Measurements from ENCODE around the gene ENPP1. TPM values are rescaled to one million over a fixed set of nuclear protein-coding genes. Genes with fewer than 3 reads are reported as not detected.

Gene ENPP1
- total and polyA plus RNA-seq, 9 of the 15 experiments (the other 6 are each of a cell fraction or from before 2014, with no cell fraction given) = 0.03 to 0.56 (median 0.14) TPM

- POLR2A ChIA-PET = no interaction called here
- no peaks in the 10 kb centered on the region for H3K36me3 ChIP-seq (ENCODE audit: control insufficient read depth, insufficient read depth, low read length)
- no peak overlapping the region for H3K9ac ChIP-seq (ENCODE audit: insufficient read depth in 1 of 2, low read depth in 2 of 2, low read length in 2 of 2)
- FAIRE-seq (no peak), DNase-seq (ENCODE audit: extremely low read depth in 1 of 4, low spot score in 3 of 4) (no peak), ATAC-seq (no peak)
- H3K4me2 ChIP-seq (ENCODE audit: insufficient read depth, low read length) = no peak overlapping the region
- H3K4me1 ChIP-seq (replicated peaks in 1 of 2; ENCODE audit: control insufficient read depth in 2 of 2, insufficient read depth in 2 of 2, low read length in 2 of 2) = no peaks in the 10 kb centered on the region
- 3% methylated on average over 4 of the region's 4 CpGs for WGBS (ENCODE audit: insufficient coverage, low coverage, missing lambda C conversion rate)
- no peak overlapping the region for H3K4me3 ChIP-seq
- intact Hi-C loops (cut with micrococcal nuclease) (no loop called here), in situ Hi-C loops (cut with MboI) (no loop called here)
- CTCF ChIA-PET (ENCODE audit: low intra/inter-chr PET ratio) = no interaction called here
- no peak overlapping the region for H3K27ac ChIP-seq (ENCODE audit: extremely low read depth, low read depth, low read length)
- H3K9me3 ChIP-seq (replicated peaks; ENCODE audit: control insufficient read depth, insufficient read depth, low read depth, low read length) = no peaks in the 10 kb centered on the region
- no TSS peak for BruUV-seq (replicated peaks)
- H3K9me1 ChIP-seq (ENCODE audit: control insufficient read depth, insufficient read depth, low read length) = no peaks in the 10 kb centered on the region
- H3K79me2 ChIP-seq (ENCODE audit: control insufficient read depth, insufficient read depth, low read length) = no peaks in the 10 kb centered on the region
- no peaks in the 10 kb centered on the region for H4K20me1 ChIP-seq (replicated peaks; ENCODE audit: control insufficient read depth, insufficient read depth, low read length)
- TF ChIP-seq TEAD2 (tag; IDR thresholded peaks at IDR 0.05) (no peak), ZEB2 (IDR thresholded peaks at IDR 0.05) (no peak), TRIM28 (IDR thresholded peaks at IDR 0.05) (no peak), SRSF1 (IDR thresholded peaks at IDR 0.05; ENCODE audit: low read depth, low read length) (no peak), ZKSCAN3 (CRISPR knock-in tag; IDR thresholded peaks at IDR 0.05) (no peak), ZNF584 (CRISPR knock-in tag; IDR thresholded peaks at IDR 0.05; ENCODE audit: low read depth) (no peak), STAT5B (CRISPR knock-in tag; IDR thresholded peaks at IDR 0.05) (no peak), SMAD1 (IDR thresholded peaks at IDR 0.05; ENCODE audit: low read depth, low read length, partially characterized antibody) (no peak), ARID2 (IDR thresholded peaks at IDR 0.05) (no peak), XRCC3 (IDR thresholded peaks at IDR 0.05) (no peak), EZH2 (IDR thresholded peaks at IDR 0.05; ENCODE audit: borderline replicate concordance, low read depth, low read length) (no peak), PBX2 (CRISPR knock-in tag; IDR thresholded peaks at IDR 0.05; ENCODE audit: low read depth) (no peak), PBX2 (tag; conservative IDR thresholded peaks at IDR 0.05; ENCODE audit: low read depth) (no peak), NCOA6 (IDR thresholded peaks at IDR 0.05) (no peak), ZNF175 (CRISPR knock-in tag; IDR thresholded peaks at IDR 0.05; ENCODE audit: low read depth) (no peak), SETDB1 (IDR thresholded peaks at IDR 0.05; ENCODE audit: low read length) (no peak)
- H2AFZ ChIP-seq (ENCODE audit: low read depth, low read length) = no peak overlapping the region
- H3K27me3 ChIP-seq (ENCODE audit: control insufficient read depth in 2 of 2, insufficient read depth in 2 of 2, low read length in 2 of 2) = no peaks in the 10 kb centered on the region
Observed at GRCh38 chr6:131897050-131897435, 89.2 kb downstream of the ENPP1 start.

All from K562 (cell line).